HG03575 (cell line): Measurements from ENCODE around the gene NF1.
"Not testable (repeated sequence)": the region's sequence is repeated elsewhere in the genome, so short reads cannot be mapped to it uniquely, and the experiment has no call there.

Experiments
- ATAC-seq: cut with Tn5 transposase; IDR thresholded peaks from one replicate; pipeline ENCODE4 v1.9.1; 2021; ENCODE audit not compliant: unreplicated experiment, insufficient number of reproducible peaks, low FRiP score; ENCODE audit errors: extremely low read depth

Gene NF1

GRCh38 chr17:31078290-31078689 lies 16.5 kb upstream of the NF1 start:
- no peak for ATAC-seq

- no peak for ATAC-seq
Measured at GRCh38 chr17:31079731-31080130, 15.0 kb upstream of the NF1 start.

- ATAC-seq: no peak
Measured at GRCh38 chr17:31085563-31085962, 9.2 kb upstream of the NF1 start.

- no peak for ATAC-seq
Measured at GRCh38 chr17:31089471-31089870, 5.3 kb upstream of the NF1 start.

- ATAC-seq: not testable (repeated sequence)
Measured at GRCh38 chr17:31090650-31091049, 4.1 kb upstream of the NF1 start.

GRCh38 chr17:31092475-31093064 lies 2.2 kb upstream of the NF1 start:
- ATAC-seq: no peak

GRCh38 chr17:31093866-31094599 lies 744 bp upstream of the NF1 start:
- ATAC-seq: no peak

- no peak for ATAC-seq
Measured at GRCh38 chr17:31095236-31096105, 694 bp downstream of the NF1 start.

- no peak for ATAC-seq
Measured at GRCh38 chr17:31096106-31096436, 1.3 kb downstream of the NF1 start.

GRCh38 chr17:31099016-31099415 lies 4.2 kb downstream of the NF1 start:
- no peak for ATAC-seq

- no peak for ATAC-seq
Measured at GRCh38 chr17:31100840-31101459, 6.2 kb downstream of the NF1 start.

- no peak for ATAC-seq
Measured at GRCh38 chr17:31101943-31102342, 7.2 kb downstream of the NF1 start.

GRCh38 chr17:31105991-31106390 lies 11.2 kb downstream of the NF1 start:
- no peak for ATAC-seq

- no peak for ATAC-seq
Measured at GRCh38 chr17:31111183-31111582, 16.4 kb downstream of the NF1 start.

GRCh38 chr17:31112001-31112661 lies 17.4 kb downstream of the NF1 start:
- no peak for ATAC-seq

GRCh38 chr17:31113368-31113767 lies 18.6 kb downstream of the NF1 start:
- not testable (repeated sequence) for ATAC-seq

GRCh38 chr17:31113939-31114338 lies 19.2 kb downstream of the NF1 start:
- no peak for ATAC-seq

- ATAC-seq: no peak
Measured at GRCh38 chr17:31114956-31115555, 20.3 kb downstream of the NF1 start.

GRCh38 chr17:31116167-31116566 lies 21.4 kb downstream of the NF1 start:
- no peak for ATAC-seq
